CD4-positive, alpha-beta T cell treated with Interleukin-4 for 1 hour (primary cell): Measurements from ENCODE around the gene FBXW8.

ENCODE experiments used
- DNase-seq, 2 donors: peaks; one replicate each; pipeline ENCODE4 v3.0.0-alpha.2; 2020 to 2022

The FBXW8 gene

GRCh38 chr12:116959845-116960514 lies 49.2 kb downstream of the FBXW8 start:
- DNase-seq, result peak in 1 of 2 donors; percentile 4

GRCh38 chr12:116962197-116962596 lies 51.4 kb downstream of the FBXW8 start:
- DNase-seq, result no peak

GRCh38 chr12:116962783-116963356 lies 52.1 kb downstream of the FBXW8 start:
- no peak for DNase-seq

- no peak for DNase-seq
Measured at GRCh38 chr12:116964054-116965050, 53.6 kb downstream of the FBXW8 start.

- no peak for DNase-seq
Measured at GRCh38 chr12:116968986-116969385, 58.2 kb downstream of the FBXW8 start.

- DNase-seq, result no peak
Measured at GRCh38 chr12:116969615-116970585, 59.1 kb downstream of the FBXW8 start.

- no peak for DNase-seq
Measured at GRCh38 chr12:116971222-116971621, 60.5 kb downstream of the FBXW8 start.

- no peak for DNase-seq
Measured at GRCh38 chr12:116975779-116976393, 65.1 kb downstream of the FBXW8 start.

- DNase-seq, result no peak
Measured at GRCh38 chr12:116977465-116978380, 67.0 kb downstream of the FBXW8 start.

- no peak for DNase-seq
Measured at GRCh38 chr12:116978791-116979508, 68.2 kb downstream of the FBXW8 start.

GRCh38 chr12:116980083-116980482 lies 69.3 kb downstream of the FBXW8 start:
- DNase-seq, result no peak

GRCh38 chr12:116982791-116983411 lies 72.2 kb downstream of the FBXW8 start:
- DNase-seq, result no peak

- DNase-seq, result no peak
Measured at GRCh38 chr12:116984098-116984497, 73.3 kb downstream of the FBXW8 start.

GRCh38 chr12:116990329-116990728 lies 79.6 kb downstream of the FBXW8 start:
- no peak for DNase-seq

- no peak for DNase-seq
Measured at GRCh38 chr12:116990971-116991966, 80.5 kb downstream of the FBXW8 start.

GRCh38 chr12:116996093-116996492 lies 85.3 kb downstream of the FBXW8 start:
- DNase-seq, result no peak

GRCh38 chr12:116996621-116997020 lies 85.9 kb downstream of the FBXW8 start:
- DNase-seq, result no peak

GRCh38 chr12:116999066-116999465 lies 88.3 kb downstream of the FBXW8 start:
- no peak for DNase-seq
